ENCODE results near the gene SH3TC1.

Gene SH3TC1

DNA sequence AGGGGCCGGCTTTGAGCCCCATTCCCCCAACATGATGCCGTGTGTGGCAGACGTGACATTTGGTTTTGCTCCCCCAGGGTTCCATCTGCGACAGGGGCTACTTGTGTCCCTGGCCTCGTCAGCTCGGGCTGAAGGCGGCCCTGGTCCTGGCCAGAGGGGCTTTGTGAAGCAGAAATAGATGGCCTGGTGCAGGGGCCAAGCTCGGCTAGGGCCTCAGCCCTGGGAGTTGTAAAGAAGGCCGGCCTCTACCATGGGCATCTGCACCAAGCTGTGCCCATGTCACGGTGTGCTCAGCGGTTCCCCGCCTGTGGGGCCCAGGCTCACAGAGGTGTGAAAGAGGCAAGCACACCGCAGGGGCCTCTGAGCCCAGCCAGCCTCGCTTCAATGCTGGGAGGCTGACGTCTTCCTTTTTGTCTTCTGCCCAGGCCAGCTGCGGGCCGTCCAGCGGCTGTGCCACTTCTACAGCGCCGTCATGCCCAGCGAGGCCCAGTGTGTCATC lies 32.5 kb downstream of the SH3TC1 start:
- no peak overlapping the region for H3K4me2 ChIP-seq (ENCODE audit: low read depth, low read length, poor library complexity, severe bottlenecking)
- no peak overlapping the region for H3K9ac ChIP-seq (ENCODE audit: low read length)
- H2AFZ ChIP-seq (ENCODE audit: low read depth, low read length, severe bottlenecking): no peak overlapping the region
- no peaks in the 10 kb centered on the region for H3K9me2 ChIP-seq (replicated peaks; ENCODE audit: insufficient read depth, low read length)
- H3K36me3 ChIP-seq (ENCODE audit: low read length): no peaks in the 10 kb centered on the region
- H4K20me1 ChIP-seq (ENCODE audit: low read depth, low read length): no peaks in the 10 kb centered on the region
- no peak for TF ChIP-seq EZH2phosphoT487 (conservative IDR thresholded peaks at IDR 0.05; ENCODE audit: low read length)
- TF ChIP-seq CTCF (IDR thresholded peaks at IDR 0.05; ENCODE audit: insufficient read depth, low read length, poor library complexity, severe bottlenecking): no peak
- H3K79me2 ChIP-seq (ENCODE audit: insufficient read depth, low read length): no peaks in the 10 kb centered on the region
- H3K27me3 ChIP-seq (ENCODE audit: low read length): no peaks in the 10 kb centered on the region
- H3K9me3 ChIP-seq (ENCODE audit: insufficient read depth, low read length): no peaks in the 10 kb centered on the region
- H3K27ac ChIP-seq (ENCODE audit: low read depth, low read length): no peak overlapping the region
- no peak overlapping the region for H3K4me3 ChIP-seq (ENCODE audit: insufficient read depth, low read length, poor library complexity, severe bottlenecking)
- 0 out of 2 replicates have a peak, but pooled peaks cover 7% of the 10 kb centered on the region for H3F3A ChIP-seq (ENCODE audit: insufficient read depth)

GRCh38 chr4:8232748-8233147 lies 33.7 kb downstream of the SH3TC1 start:
- H3K4me2 ChIP-seq (ENCODE audit: low read depth, low read length, poor library complexity, severe bottlenecking): no peak overlapping the region
- no peak overlapping the region for H3K9ac ChIP-seq (ENCODE audit: low read length)
- TF ChIP-seq EZH2phosphoT487 (conservative IDR thresholded peaks at IDR 0.05; ENCODE audit: low read length): no peak
- TF ChIP-seq CTCF (IDR thresholded peaks at IDR 0.05; ENCODE audit: insufficient read depth, low read length, poor library complexity, severe bottlenecking): no peak
- 0 out of 2 replicates have a peak, but pooled peaks cover 7% of the 10 kb centered on the region for H3F3A ChIP-seq (ENCODE audit: insufficient read depth)
- H3K36me3 ChIP-seq (ENCODE audit: low read length): no peaks in the 10 kb centered on the region
- no peak overlapping the region for H3K27ac ChIP-seq (ENCODE audit: low read depth, low read length)
- no peaks in the 10 kb centered on the region for H3K9me2 ChIP-seq (replicated peaks; ENCODE audit: insufficient read depth, low read length)
- no peaks in the 10 kb centered on the region for H3K27me3 ChIP-seq (ENCODE audit: low read length)
- no peaks in the 10 kb centered on the region for H3K9me3 ChIP-seq (ENCODE audit: insufficient read depth, low read length)
- no peaks in the 10 kb centered on the region for H4K20me1 ChIP-seq (ENCODE audit: low read depth, low read length)
- H3K79me2 ChIP-seq (ENCODE audit: insufficient read depth, low read length): no peaks in the 10 kb centered on the region
- H2AFZ ChIP-seq (ENCODE audit: low read depth, low read length, severe bottlenecking): no peak overlapping the region
- H3K4me3 ChIP-seq (ENCODE audit: insufficient read depth, low read length, poor library complexity, severe bottlenecking): no peak overlapping the region

DNA sequence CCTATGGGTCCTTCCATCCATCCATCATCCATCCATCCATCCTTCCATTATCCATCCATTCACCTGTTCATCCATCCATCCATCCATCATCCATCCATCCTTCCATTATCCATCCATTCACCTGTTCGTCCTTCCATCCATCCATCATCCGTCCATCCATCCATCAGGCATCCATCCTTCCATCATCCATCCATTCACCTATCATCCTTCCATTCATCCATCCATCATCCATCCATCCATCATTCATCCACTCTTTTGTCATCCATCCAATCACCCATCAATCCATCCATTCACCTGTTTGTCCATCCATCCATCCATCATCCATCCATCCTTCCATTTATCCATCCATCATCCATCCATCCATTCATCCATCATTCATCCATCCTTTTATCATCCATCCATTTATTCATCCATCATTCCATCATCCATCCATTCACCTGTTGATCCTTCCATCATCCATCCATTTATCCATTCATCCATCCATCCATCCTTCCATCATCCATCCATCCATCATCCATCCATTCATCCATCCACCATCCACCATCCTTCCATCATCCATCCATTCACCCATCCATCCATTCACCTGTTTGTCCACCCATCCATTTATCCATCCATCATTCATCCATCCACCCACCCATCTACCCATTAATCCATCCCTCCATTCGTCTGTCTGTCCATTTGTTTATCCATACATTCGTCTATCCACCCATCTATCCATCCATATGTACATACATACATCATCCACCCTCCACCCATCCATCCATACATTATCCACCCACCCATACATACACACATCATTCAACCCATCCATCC lies 34.8 kb downstream of the SH3TC1 start:
- no peaks in the 10 kb centered on the region for H3K27me3 ChIP-seq (ENCODE audit: low read length)
- H3K36me3 ChIP-seq (ENCODE audit: low read length): no peaks in the 10 kb centered on the region
- H3K4me3 ChIP-seq (ENCODE audit: insufficient read depth, low read length, poor library complexity, severe bottlenecking): no peak overlapping the region
- no peak overlapping the region for H2AFZ ChIP-seq (ENCODE audit: low read depth, low read length, severe bottlenecking)
- H3K9ac ChIP-seq (ENCODE audit: low read length): no peak overlapping the region
- no peaks in the 10 kb centered on the region for H4K20me1 ChIP-seq (ENCODE audit: low read depth, low read length)
- no peaks in the 10 kb centered on the region for H3K79me2 ChIP-seq (ENCODE audit: insufficient read depth, low read length)
- no peak overlapping the region for H3K27ac ChIP-seq (ENCODE audit: low read depth, low read length)
- 0 out of 2 replicates have a peak, but pooled peaks cover 5% of the 10 kb centered on the region for H3F3A ChIP-seq (ENCODE audit: insufficient read depth)
- no peaks in the 10 kb centered on the region for H3K9me2 ChIP-seq (replicated peaks; ENCODE audit: insufficient read depth, low read length)
- H3K9me3 ChIP-seq (ENCODE audit: insufficient read depth, low read length): no peaks in the 10 kb centered on the region
- H3K4me2 ChIP-seq (ENCODE audit: low read depth, low read length, poor library complexity, severe bottlenecking): no peak overlapping the region
- TF ChIP-seq CTCF (IDR thresholded peaks at IDR 0.05; ENCODE audit: insufficient read depth, low read length, poor library complexity, severe bottlenecking) (no peak), EZH2phosphoT487 (conservative IDR thresholded peaks at IDR 0.05; ENCODE audit: low read length) (no peak)

Measured in SU-DHL-6 (cell line).